ENCODE measurements around the gene CD209.

The CD209 gene

GRCh38 chr19:7734220-7735203, 12.8 kb downstream of the CD209 start:
- no peak for DNase-seq

GRCh38 chr19:7733376-7733775, 14.0 kb downstream of the CD209 start:
- DNase-seq: no peak

- DNase-seq: no peak
Measured at GRCh38 chr19:7732045-7732444, 15.3 kb downstream of the CD209 start, which contains the start of gene CLEC4G. CLEC4G (minus strand) TSS chr19:7732110; CDS start chr19:7732102, 8 bp downstream.

GRCh38 chr19:7731615-7732014, 15.7 kb downstream of the CD209 start:
- no peak for DNase-seq

GRCh38 chr19:7731218-7731595, 16.1 kb downstream of the CD209 start:
- DNase-seq: no peak

- DNase-seq: no peak
Measured at GRCh38 chr19:7730286-7731217, 16.8 kb downstream of the CD209 start.

GRCh38 chr19:7729831-7730285, 17.5 kb downstream of the CD209 start:
- no peak for DNase-seq

- DNase-seq: no peak
Measured at GRCh38 chr19:7729211-7729610, 18.1 kb downstream of the CD209 start.

GRCh38 chr19:7725791-7726190, 21.5 kb downstream of the CD209 start:
- DNase-seq: no peak

- no peak for DNase-seq
Measured at GRCh38 chr19:7722231-7722651, 25.1 kb downstream of the CD209 start.

GRCh38 chr19:7720351-7720750, 27.0 kb downstream of the CD209 start:
- no peak for DNase-seq

- no peak for DNase-seq
Measured at GRCh38 chr19:7718668-7719067, 28.7 kb downstream of the CD209 start.

- no peak for DNase-seq
Measured at GRCh38 chr19:7716762-7717161, 30.6 kb downstream of the CD209 start.

GRCh38 chr19:7715671-7716070, 31.7 kb downstream of the CD209 start:
- peak in 1 of 2 experiments; percentile 13 for DNase-seq

GRCh38 chr19:7710616-7711015, 36.7 kb downstream of the CD209 start:
- DNase-seq: no peak

- no peak for DNase-seq
Measured at GRCh38 chr19:7709932-7710460, 37.3 kb downstream of the CD209 start.

GRCh38 chr19:7706955-7707456, 40.3 kb downstream of the CD209 start:
- DNase-seq: no peak

GRCh38 chr19:7706188-7706954, 41.0 kb downstream of the CD209 start:
- DNase-seq: no peak

- DNase-seq: no peak
Measured at GRCh38 chr19:7705387-7706187, 41.7 kb downstream of the CD209 start.

- DNase-seq: no peak
Measured at GRCh38 chr19:7704280-7705060, 42.9 kb downstream of the CD209 start.

Data from NCI-H446 (cell line).